HG02870 (cell line): ENCODE results near the gene MAP3K19.
"Not testable (repeated sequence)": the region's sequence is repeated elsewhere in the genome, so short reads cannot be mapped to it uniquely, and the experiment has no call there.

Experiments used
- ATAC-seq: cut with Tn5 transposase; IDR thresholded peaks from one replicate; pipeline ENCODE4 v1.9.1; 2021; ENCODE audit warnings: mild to moderate bottlenecking, moderate library complexity; ENCODE audit not compliant: unreplicated experiment

The MAP3K19 gene

GRCh38 chr2:134988994-134989605, 58.1 kb downstream of the MAP3K19 start:
- no peak for ATAC-seq

GRCh38 chr2:134985061-134985460, 62.2 kb downstream of the MAP3K19 start:
- ATAC-seq: no peak

GRCh38 chr2:134982603-134983002, 64.6 kb downstream of the MAP3K19 start:
- no peak for ATAC-seq

GRCh38 chr2:134980639-134981038, 66.6 kb downstream of the MAP3K19 start:
- no peak for ATAC-seq

- no peak for ATAC-seq
Observed at GRCh38 chr2:134979221-134979620, 68.0 kb downstream of the MAP3K19 start.

- not testable (repeated sequence) for ATAC-seq
Observed at GRCh38 chr2:134977104-134977503, 70.1 kb downstream of the MAP3K19 start.

GRCh38 chr2:134976074-134976702, 71.1 kb downstream of the MAP3K19 start:
- ATAC-seq: no peak

GRCh38 chr2:134975281-134976009, 71.8 kb downstream of the MAP3K19 start:
- ATAC-seq: no peak

GRCh38 chr2:134973241-134974138, 73.8 kb downstream of the MAP3K19 start:
- ATAC-seq: no peak

- not testable (repeated sequence) for ATAC-seq
Observed at GRCh38 chr2:134967166-134967565, 80.1 kb downstream of the MAP3K19 start.

- ATAC-seq: no peak
Observed at GRCh38 chr2:134957477-134957876, 89.8 kb downstream of the MAP3K19 start.

GRCh38 chr2:134955744-134956143, 91.5 kb downstream of the MAP3K19 start:
- ATAC-seq: no peak

- no peak for ATAC-seq
Observed at GRCh38 chr2:134954065-134954464, 93.2 kb downstream of the MAP3K19 start.

GRCh38 chr2:134952608-134953007, 94.6 kb downstream of the MAP3K19 start:
- ATAC-seq: no peak

GRCh38 chr2:134950886-134951285, 96.4 kb downstream of the MAP3K19 start:
- ATAC-seq: no peak

- ATAC-seq: no peak
Observed at GRCh38 chr2:134949981-134950708, 97.1 kb downstream of the MAP3K19 start.

GRCh38 chr2:134946073-134946472, 101.2 kb downstream of the MAP3K19 start:
- no peak for ATAC-seq

GRCh38 chr2:134944975-134945374, 102.3 kb downstream of the MAP3K19 start:
- ATAC-seq: no peak

GRCh38 chr2:134943540-134943939, 103.7 kb downstream of the MAP3K19 start:
- no peak for ATAC-seq

GRCh38 chr2:134936691-134937090, 110.6 kb downstream of the MAP3K19 start:
- no peak for ATAC-seq
